T-cell (primary cell): ENCODE data around the gene C1orf232. TPM values are rescaled to one million over a fixed set of nuclear protein-coding genes. Genes with fewer than 3 reads are reported as not detected.

Experiments used
- ATAC-seq, 4 experiments: fragments of 200-7000 bp in 3 of 4; fragments of 150-1000 bp in 1 of 4; cut with Tn5 transposase; replicated peaks in 1 of 4; 1 replicate in 3 of 4; 2 replicates in 1 of 4; pipeline ENCODE4 v1.10.0; 2021; ENCODE audit warnings: moderate library complexity in 3 of 4, mild to moderate bottlenecking in 2 of 4, moderate number of reproducible peaks in 1 of 4
- CTCF ChIA-PET, 2 donors: fragments of 300-600 bp; sonication (Branson Sonifier 250); formaldehyde crosslinking; loops; one replicate each; lab custom pipeline; 2022; ENCODE audit warnings: antibody characterized with exemption in 2 of 2; lab: Charles Lee
- POLR2A ChIA-PET, 2 donors: fragments of 300-600 bp; sonication (Branson Sonifier 250); formaldehyde crosslinking; loops; one replicate each; lab custom pipeline; 2022; ENCODE audit warnings: antibody characterized with exemption in 2 of 2; lab: Charles Lee
- DNase-seq, 35 experiments: peaks; one replicate each; pipeline versions ENCODE4 v3.0.0 to v3.0.0-alpha.2; 2013 to 2023
- H3K27ac ChIP-seq: one replicate; pipeline ENCODE4 v1.5.1; 2013; ENCODE audit warnings: low read length
- H3K27me3 ChIP-seq, 2 experiments: replicated peaks in 1 of 2; 1 replicate in 1 of 2; 2 replicates in 1 of 2; pipeline versions ENCODE4 v1.6.1 to v1.7.0; 2013; ENCODE audit warnings: low read length in 1 of 2, mixed read lengths in 1 of 2; ENCODE audit not compliant: control insufficient read depth in 2 of 2, insufficient read depth in 2 of 2; ENCODE audit errors: extremely low read depth in 1 of 2
- H3K36me3 ChIP-seq, 2 donors: 1 replicate in 1 of 2; 2 replicates in 1 of 2; pipeline versions ENCODE4 v1.6.1 to v1.7.0; 2013; ENCODE audit warnings: low read length in 1 of 2; ENCODE audit not compliant: control insufficient read depth in 2 of 2, insufficient read depth in 1 of 2; ENCODE audit errors: extremely low read depth in 1 of 2
- H3K4me1 ChIP-seq, 2 experiments: 1 replicate in 1 of 2; 2 replicates in 1 of 2; pipeline versions ENCODE4 v1.6.1 to v1.7.0; 2013; ENCODE audit warnings: low read length in 2 of 2, mixed read lengths in 1 of 2; ENCODE audit not compliant: insufficient read depth in 2 of 2, control insufficient read depth in 1 of 2; ENCODE audit errors: extremely low read depth in 1 of 2
- H3K4me3 ChIP-seq, 2 donors: 1 replicate in 1 of 2; 2 replicates in 1 of 2; pipeline versions ENCODE4 v1.5.1 to v1.7.0; 2013; ENCODE audit warnings: mild to moderate bottlenecking in 2 of 2, low read length in 1 of 2, moderate library complexity in 1 of 2; ENCODE audit not compliant: control insufficient read depth in 1 of 2; ENCODE audit errors: extremely low read depth in 1 of 2
- H3K9me3 ChIP-seq: 2 replicates; pipeline ENCODE4 v1.7.0; 2013
- H3K27ac Mint-ChIP-seq, 2 donors: one replicate each; pipeline ENCODE4 v1.8.0; 2020 to 2021; ENCODE audit warnings: mild to moderate bottlenecking in 2 of 2, mixed read lengths in 2 of 2
- H3K27me3 Mint-ChIP-seq, 2 donors: one replicate each; pipeline ENCODE4 v1.8.0; 2021 to 2022; ENCODE audit warnings: mixed read lengths in 2 of 2
- H3K36me3 Mint-ChIP-seq: one replicate; pipeline ENCODE4 v1.8.0; 2021; ENCODE audit warnings: mixed read lengths
- H3K4me1 Mint-ChIP-seq, 3 donors: one replicate each; pipeline ENCODE4 v1.8.0; 2020 to 2022; ENCODE audit warnings: mixed read lengths in 3 of 3, mild to moderate bottlenecking in 1 of 3
- H3K4me3 Mint-ChIP-seq, 3 donors: one replicate each; pipeline ENCODE4 v1.8.0; 2020 to 2022; ENCODE audit warnings: mild to moderate bottlenecking in 3 of 3, mixed read lengths in 3 of 3, moderate library complexity in 3 of 3
- H3K9me3 Mint-ChIP-seq, 3 donors: one replicate each; pipeline ENCODE4 v1.8.0; 2020 to 2022; ENCODE audit warnings: mixed read lengths in 3 of 3
- WGBS: methylation state at CpG from one replicate; pipeline ENCODE4 v1.1.5; 2013; ENCODE audit warnings: missing lambda C conversion rate; ENCODE audit not compliant: insufficient coverage; 5-methylcytosine and 5-hydroxymethylcytosine counted together
- total RNA-seq, 35 experiments: library from RNA in 6 of 35; stranded (reverse) in 6 of 35; fragments of 120-200 nt in 1 of 35; gene quantifications; one replicate each; pipeline versions ENCODE4 v1.2.1 to v1.2.4 and lab custom pipeline; 2013 to 2026

C1orf232 gene
- total RNA-seq, 5 donors from 2014 or later (not counting 1 experiment from before 2014, with no cell fraction given), result not detected

DNA sequence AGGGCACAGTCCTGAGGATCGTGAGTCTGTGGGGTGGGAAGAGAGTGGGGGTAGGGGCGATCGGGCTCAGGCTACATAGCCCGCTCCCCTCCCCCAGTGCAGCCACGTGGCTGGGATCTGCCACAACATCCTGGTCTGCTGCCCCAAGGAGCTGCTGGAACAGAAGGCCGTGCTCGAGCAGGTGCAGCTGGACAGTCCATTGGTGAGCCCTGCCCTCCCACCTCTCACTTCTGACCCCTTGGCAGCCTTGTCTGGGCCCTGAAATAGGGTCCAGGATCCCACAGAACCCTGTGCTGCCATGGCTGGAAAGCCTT is 13.6 kb upstream of the C1orf232 start:
- no peak for DNase-seq
- Mint-ChIP-seq H3K4me3 (no peak overlapping the region), H3K27ac (no peak overlapping the region), H3K27me3 (no peaks in the 10 kb centered on the region), H3K4me1 (peaks cover 0 to 2% (median 0%) of the 10 kb centered on the region in 3 donors), H3K9me3 (no peaks in the 10 kb centered on the region), H3K36me3 (no peaks in the 10 kb centered on the region)
- 83% methylated on average over 6 of the region's 7 CpGs for WGBS
- CTCF ChIA-PET, result no interaction called here
- no peak overlapping the region for H3K27ac ChIP-seq
- no peaks in the 10 kb centered on the region for H3K9me3 ChIP-seq
- H3K4me3 ChIP-seq, result no peak overlapping the region
- peaks cover 0 to 5% of the 10 kb centered on the region in 2 experiments for H3K27me3 ChIP-seq
- peaks cover 0 to 2% of the 10 kb centered on the region in 2 donors for H3K36me3 ChIP-seq
- POLR2A ChIA-PET, result no interaction called here
- peaks cover 0 to 4% of the 10 kb centered on the region in 2 experiments for H3K4me1 ChIP-seq
- no peak for ATAC-seq

GRCh38 chr1:26181586-26182382 is 13.0 kb upstream of the C1orf232 start:
- WGBS, result 75% methylated on average over 7 of the region's 9 CpGs
- H3K4me1 ChIP-seq, result peaks cover 0 to 8% of the 10 kb centered on the region in 2 experiments
- H3K9me3 ChIP-seq, result no peaks in the 10 kb centered on the region
- H3K27ac ChIP-seq, result no peak overlapping the region
- no peaks in the 10 kb centered on the region for H3K36me3 Mint-ChIP-seq
- POLR2A ChIA-PET, result no interaction called here
- H3K4me3 ChIP-seq, result no peak overlapping the region
- H3K9me3 Mint-ChIP-seq, result no peaks in the 10 kb centered on the region
- peaks cover 0 to 2% (median 0%) of the 10 kb centered on the region in 3 donors for H3K4me1 Mint-ChIP-seq
- H3K4me3 Mint-ChIP-seq, result no peak overlapping the region
- peaks cover 0 to 5% of the 10 kb centered on the region in 2 experiments for H3K27me3 ChIP-seq
- DNase-seq (no peak), ATAC-seq (no peak)
- CTCF ChIA-PET, result no interaction called here
- no peak overlapping the region for H3K27ac Mint-ChIP-seq
- no peaks in the 10 kb centered on the region for H3K27me3 Mint-ChIP-seq
- peaks cover 0 to 2% of the 10 kb centered on the region in 2 donors for H3K36me3 ChIP-seq

GRCh38 chr1:26180010-26180506 is 11.3 kb upstream of the C1orf232 start:
- Histone ChIP-seq H3K27ac (no peak overlapping the region), H3K36me3 (no peaks in the 10 kb centered on the region), H3K4me3 (no peak overlapping the region), H3K27me3 (peaks cover 0 to 5% of the 10 kb centered on the region in 2 experiments), H3K4me1 (peaks cover 0 to 8% of the 10 kb centered on the region in 2 experiments), H3K9me3 (no peaks in the 10 kb centered on the region)
- no peak overlapping the region for H3K27ac Mint-ChIP-seq
- ATAC-seq (no peak), DNase-seq (no peak)
- H3K36me3 Mint-ChIP-seq, result no peaks in the 10 kb centered on the region
- WGBS, result 70% methylated on average over 2 of the region's 4 CpGs
- peaks cover 0 to 2% (median 0%) of the 10 kb centered on the region in 3 donors for H3K4me1 Mint-ChIP-seq
- CTCF ChIA-PET, result no interaction called here
- no peaks in the 10 kb centered on the region for H3K9me3 Mint-ChIP-seq
- POLR2A ChIA-PET, result no interaction called here
- no peaks in the 10 kb centered on the region for H3K27me3 Mint-ChIP-seq
- H3K4me3 Mint-ChIP-seq, result no peak overlapping the region

DNA sequence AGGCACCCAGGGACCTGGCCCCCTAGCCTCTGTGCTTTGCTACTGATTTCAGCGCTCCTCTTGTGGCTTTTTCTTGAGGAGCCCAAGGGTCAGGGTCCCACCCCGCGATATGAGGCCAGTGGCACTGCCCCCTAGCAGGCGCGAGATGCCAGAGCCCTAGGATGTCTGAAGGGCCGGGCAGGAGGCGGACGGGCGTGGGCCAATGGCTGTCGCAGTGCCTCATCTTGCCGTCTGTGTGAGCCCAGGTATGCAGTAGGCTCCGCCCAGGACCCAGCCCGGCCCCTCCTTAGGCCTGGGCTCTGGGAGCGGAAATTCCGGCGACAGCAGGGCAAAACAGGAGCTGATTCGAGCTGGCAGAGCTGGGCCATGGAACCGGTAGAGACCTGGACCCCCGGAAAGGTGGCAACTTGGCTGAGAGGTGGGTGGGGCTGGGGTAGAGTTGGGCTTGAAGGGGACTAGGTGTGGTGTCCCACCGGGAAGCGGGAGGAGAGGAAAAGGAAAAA is 8.5 kb upstream of the C1orf232 start, which contains the start of gene CNKSR1:
Gene CNKSR1, plus strand, starts transcription at position 310 of the 503 bp plus-strand sequence. Its CDS starts 57 bp downstream, at position 367.
- ATAC-seq (peak in 2 of 4 experiments; percentile 54 to 61), DNase-seq (peak in 1 of 35 experiments; percentile 13)
- POLR2A ChIA-PET, result no interaction called here
- Mint-ChIP-seq H3K27me3 (no peaks in the 10 kb centered on the region), H3K36me3 (no peaks in the 10 kb centered on the region), H3K4me1 (peaks cover 0 to 2% (median 0%) of the 10 kb centered on the region in 3 donors), H3K27ac (no peak within 1 kb of the TSS), H3K9me3 (no peaks in the 10 kb centered on the region), H3K4me3 (peak within 1 kb of the TSS in 2 of 3 donors; percentile 41 to 60)
- no peaks in the 10 kb centered on the region for H3K36me3 ChIP-seq
- no peak within 1 kb of the TSS for H3K4me3 ChIP-seq
- H3K4me1 ChIP-seq, result peaks cover 0 to 8% of the 10 kb centered on the region in 2 experiments
- no peaks in the 10 kb centered on the region for H3K27me3 ChIP-seq
- no peak within 1 kb of the TSS for H3K27ac ChIP-seq
- no peaks in the 10 kb centered on the region for H3K9me3 ChIP-seq
- 76% methylated on average over 19 of the region's 21 CpGs for WGBS
- CTCF ChIA-PET, result no interaction called here

DNA sequence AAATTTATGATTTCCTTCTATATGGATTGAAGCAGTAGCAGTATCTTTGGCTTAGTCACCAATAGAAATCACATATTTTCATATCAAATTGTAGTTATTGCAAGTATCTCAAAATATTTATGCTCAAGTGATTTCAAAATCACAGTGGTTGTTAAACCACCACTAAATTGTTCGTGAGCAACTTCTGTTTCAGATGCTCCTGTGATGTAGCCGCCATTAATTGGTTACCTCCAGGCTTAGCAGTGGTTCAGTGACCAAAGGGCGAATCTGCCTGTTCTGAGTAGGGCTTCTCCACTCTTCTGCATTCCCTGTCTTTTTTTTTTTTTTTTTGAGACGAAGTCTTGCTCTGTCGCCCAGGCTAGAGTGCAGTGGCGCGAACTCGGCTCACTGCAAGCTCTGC is 6.6 kb upstream of the C1orf232 start:
- no peaks in the 10 kb centered on the region for H3K9me3 Mint-ChIP-seq
- ChIA-PET POLR2A (no interaction called here), CTCF (interaction anchor here in 1 of 2 donors (0.7 kb wide), 1 partner anchor 146 kb away, joined by 5 read pairs; no protein-coding TSS in a partner anchor)
- Histone ChIP-seq H3K4me1 (peaks cover 0 to 22% of the 10 kb centered on the region in 2 experiments), H3K27me3 (no peaks in the 10 kb centered on the region), H3K9me3 (no peaks in the 10 kb centered on the region), H3K36me3 (no peaks in the 10 kb centered on the region), H3K27ac (no peak overlapping the region), H3K4me3 (no peak overlapping the region)
- no peak for DNase-seq
- H3K4me3 Mint-ChIP-seq, result no peak overlapping the region
- no peak overlapping the region for H3K27ac Mint-ChIP-seq
- no peaks in the 10 kb centered on the region for H3K36me3 Mint-ChIP-seq
- ATAC-seq, result no peak
- no peaks in the 10 kb centered on the region for H3K27me3 Mint-ChIP-seq
- WGBS, result 87% methylated on average over 3 of the region's 8 CpGs
- peaks cover 8 to 13% (median 10%) of the 10 kb centered on the region in 3 donors for H3K4me1 Mint-ChIP-seq
